Activated T-cell treated with anti-CD3 and anti-CD28 coated beads for 48 hours (primary cell): ENCODE measurements around the gene LIF.

Experiments used
- DNase-seq: peaks from one replicate; pipeline ENCODE4 v3.0.0-alpha.2; 2020; ENCODE audit warnings: low read depth

Gene LIF

DNA sequence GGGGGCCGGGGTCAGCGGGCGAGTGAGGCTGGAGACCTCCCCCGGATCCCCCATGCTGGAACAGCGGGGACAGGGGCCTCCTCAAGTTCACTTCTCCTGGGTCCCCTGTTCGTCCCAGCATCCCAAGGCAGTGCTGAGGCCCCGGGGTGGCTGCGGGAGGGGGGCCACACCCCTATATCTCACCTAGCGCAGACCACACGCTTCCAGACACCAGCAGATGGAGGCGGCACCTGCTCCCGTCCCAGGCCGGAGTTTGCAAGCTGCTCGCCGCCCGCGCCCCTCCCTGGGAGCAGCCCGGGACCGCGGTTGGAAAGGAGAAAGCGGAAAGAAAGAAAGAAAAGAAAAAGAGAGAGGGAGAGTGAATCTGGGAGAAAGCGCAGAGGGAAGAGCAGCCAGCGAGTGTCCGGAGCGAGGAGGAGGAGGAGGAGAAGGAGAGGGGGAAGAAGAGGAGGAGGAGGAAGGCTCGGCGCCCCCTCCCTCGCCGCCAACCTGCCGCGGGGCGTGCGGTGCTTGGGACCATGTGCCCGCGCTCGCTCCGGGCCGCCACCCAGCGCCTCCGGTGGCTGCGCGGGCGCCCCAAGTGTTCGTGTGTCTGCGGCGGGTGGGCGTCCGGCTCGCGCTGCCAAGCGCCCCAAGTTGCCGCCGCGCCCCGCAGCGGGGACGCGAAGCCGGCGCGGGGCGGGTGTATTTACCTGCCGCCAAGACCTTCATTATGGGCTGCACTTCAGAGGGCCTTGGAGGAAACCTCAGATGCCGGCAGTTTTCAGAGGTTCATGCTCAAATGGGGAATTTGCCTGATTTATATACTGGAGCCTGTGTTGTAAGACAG, at the start of gene LIF:
Gene LIF (minus strand): TSS at position 775 of the 829 bp plus-strand sequence. CDS start 64 bp downstream, at position 711.
- peak; percentile 64 for DNase-seq

DNA sequence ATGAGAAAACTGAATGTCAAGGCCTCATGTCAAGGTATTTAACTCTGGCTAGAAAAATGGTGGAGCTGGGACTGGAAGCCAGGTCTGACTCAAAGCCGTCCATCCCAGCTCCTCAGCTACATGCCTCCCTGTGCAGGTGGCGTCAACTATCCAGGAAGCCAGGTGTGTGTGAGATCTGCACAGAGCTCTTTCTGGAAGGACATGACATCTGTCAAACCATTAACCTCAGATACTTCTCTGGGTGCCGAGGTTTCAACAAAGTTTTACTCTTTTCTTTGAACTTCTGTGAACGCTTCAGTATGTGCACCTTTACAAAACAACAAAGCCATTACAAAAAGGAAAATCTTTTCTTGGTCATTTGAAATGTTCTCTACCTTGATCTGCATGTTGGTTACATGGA, 49.8 kb upstream of the LIF start:
- no peak for DNase-seq

DNA sequence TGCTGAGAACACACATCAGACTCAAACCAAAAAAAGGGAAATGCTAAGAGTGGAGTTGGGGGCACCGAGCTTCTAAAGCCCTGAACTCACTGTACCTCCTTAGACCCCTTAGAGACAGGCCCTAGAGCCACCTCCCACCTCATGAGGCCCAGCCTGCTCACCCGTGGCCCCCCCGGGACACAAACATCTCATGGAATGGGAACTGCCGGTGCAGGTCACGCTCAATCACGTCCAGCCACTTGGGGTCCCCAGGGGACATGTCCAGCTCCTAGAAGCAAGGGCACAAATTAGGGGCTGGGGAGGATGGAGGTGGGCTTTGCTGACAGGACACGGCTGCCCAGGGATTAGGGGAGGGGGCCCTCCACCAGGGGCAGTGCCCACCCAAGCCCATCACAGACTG, 49.0 kb upstream of the LIF start:
- no peak for DNase-seq

DNA sequence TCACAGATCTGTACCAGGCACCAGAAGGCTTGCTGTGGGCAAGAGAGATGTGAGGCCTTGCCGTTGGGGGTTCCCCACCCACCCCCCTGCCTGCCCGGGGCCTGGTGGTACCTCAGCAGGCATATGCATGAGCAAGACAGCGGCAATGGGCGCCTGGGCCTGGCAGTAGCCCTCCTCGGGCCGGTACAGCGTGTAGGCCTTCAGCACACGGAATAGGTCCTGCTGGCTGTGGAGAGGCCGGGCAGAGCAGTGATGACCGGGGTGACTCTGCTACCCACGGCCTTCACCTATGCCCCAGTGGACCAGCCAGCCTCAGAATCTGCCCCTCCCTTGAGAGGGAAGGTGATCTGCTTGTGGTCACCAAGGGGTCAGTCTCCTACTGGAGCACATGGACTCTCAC, 48.3 kb upstream of the LIF start:
- no peak for DNase-seq

DNA sequence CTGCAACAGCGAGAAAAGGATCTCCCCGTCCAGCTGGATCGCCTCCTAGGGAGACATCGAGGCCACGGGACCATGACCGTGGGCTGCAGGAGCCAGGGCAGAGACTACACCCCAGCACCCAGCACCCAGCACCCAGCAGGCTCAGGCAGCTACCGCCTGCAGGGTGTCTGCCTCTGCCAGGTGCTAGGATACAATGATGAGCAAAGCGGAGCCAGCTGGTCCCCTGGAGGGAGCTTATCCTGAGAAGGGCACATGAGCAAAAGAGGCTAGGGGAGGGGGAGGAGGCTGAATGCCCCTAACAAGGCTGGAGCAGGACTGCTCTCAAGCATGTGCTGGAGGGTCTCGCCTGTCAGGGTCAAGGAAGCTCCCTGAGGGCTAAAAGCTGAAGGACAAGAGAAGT, 47.5 kb upstream of the LIF start:
- no peak for DNase-seq

DNA sequence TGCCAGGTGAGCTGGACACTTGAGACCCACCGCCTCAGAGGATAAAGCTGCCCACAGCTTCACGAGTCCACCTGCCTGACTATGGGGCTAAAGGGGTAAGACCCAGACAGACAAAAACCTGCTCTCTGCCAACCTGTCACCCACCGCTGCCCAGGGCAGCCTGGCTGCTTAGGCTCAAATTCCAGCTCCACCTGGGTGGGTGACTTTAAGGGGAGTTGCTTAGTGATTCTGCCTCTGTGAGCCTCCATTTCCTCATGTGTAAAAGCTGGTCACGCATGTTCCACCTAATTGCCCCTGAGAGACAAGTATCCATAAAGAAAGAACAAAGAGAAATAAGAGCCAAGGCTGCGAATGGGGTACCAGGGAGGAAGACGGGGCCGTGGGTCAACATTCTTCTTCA, 46.5 kb upstream of the LIF start:
- no peak for DNase-seq

DNA sequence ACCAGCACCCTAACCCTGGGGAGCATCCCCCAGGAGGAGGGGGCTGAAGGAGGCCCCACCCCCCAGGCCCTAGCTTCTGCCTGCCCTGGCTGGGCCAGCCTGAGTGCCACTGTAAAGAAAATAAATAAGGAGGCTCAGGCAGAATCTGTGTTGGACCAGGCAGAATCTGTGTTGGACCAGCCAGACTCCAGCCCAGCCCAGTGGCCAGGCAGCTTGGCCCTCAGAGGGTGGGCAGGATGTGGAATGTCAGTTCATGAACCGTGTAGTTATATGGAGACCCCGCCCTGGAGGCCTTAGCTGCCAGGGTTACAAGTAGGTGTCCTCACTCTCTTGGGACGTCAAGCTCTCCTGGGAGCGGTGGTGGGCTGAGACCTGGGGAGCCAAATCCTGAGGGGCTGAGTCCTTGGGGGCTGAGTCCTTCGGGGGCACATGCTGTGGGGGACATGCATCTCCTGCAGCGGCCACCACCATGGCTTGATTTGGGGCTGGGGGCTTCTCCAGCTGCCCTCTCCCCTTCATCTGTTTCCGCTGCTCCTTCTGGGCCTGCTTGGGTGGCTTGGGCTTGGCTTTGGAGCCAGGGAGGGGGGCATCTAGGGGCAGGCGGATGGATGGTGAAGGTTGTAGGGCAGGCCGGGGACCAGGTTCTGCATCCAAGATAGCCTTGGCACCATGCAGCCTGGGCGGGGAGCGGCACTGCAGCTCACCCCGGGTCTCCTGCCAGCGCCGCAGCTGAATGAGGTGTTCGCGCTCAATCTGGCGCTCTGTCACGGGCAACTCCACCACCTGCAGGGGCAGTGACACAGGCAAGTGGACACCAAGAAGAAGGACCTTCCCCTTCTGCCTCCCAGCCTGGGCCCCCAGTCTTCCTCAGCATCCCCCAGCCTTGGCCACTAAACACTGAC, 45.8 kb upstream of the LIF start:
- DNase-seq, result no peak

DNA sequence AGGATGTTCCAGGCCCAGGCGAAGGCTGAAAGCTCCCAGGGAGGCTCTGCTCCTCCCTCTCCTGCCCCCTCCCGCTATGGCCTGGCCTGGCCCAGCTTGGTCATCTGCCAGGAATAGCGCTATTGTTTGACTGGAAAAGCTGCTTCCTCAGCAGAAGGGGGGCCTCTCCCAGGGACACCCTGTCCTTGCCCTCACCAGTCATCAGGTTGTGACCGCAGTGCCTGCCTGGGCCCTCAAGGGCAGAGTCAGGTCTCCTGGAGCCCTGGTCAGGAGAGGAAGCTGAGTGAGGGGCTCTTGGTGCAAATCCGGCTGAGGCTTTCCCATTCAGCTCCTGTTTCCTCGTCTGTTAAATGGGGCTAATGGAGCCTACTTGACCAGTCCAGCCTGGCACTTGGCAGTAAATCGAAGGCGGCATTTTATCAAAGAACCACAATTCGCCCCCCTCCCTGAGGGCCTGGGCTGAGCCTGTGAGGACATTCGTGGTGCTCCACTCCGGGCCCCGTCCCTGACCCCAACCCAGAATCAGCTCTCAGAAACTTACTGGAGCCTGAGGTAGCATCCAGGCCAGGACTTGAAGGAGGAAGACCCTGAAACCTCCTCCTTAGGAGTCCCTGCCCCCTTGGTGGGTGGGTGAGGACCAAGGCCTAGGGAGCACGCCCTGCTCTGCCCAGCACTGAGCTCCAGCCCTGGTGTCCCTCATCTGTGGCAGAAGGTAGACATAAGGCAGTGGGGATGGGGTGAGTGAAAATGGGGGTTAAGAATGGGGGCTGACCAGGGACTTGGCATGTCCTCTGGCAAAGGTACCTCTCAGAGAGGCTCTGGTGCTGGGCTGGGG, 44.7 kb upstream of the LIF start:
- no peak for DNase-seq

DNA sequence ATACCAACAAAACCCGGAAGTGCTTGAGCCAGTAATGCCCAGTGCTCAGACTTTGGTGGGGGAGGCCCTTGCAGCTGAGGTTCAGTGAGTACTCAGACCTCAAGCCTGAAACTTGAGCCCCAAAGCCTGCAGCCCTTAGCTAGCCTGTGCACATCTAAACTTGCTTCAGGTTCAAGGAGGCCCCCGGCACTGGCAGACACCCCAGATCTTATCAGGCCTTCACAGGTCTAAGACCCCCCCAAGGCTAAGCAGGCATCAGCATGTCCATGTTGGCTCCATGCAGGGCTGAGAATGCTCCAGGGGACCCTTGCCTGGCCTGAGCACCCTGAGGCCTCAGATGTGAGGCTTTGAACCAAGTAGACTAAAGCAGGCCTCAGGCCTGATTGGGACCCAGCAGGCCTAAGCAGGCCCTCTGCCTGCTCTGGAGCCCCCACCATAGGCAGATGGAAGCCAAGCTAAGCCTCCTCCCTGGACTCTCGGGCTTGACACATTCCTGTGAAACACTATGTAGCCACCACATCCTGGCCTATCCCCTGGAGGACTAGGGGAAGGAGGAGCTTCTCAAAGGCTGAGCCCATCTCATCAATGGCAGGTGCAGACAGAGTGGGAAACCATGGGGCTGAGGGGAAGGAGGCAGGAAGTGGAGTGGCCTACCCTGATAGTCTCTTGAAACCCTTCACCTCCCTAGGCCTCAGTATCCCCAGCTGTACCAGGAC, 43.9 kb upstream of the LIF start:
- no peak for DNase-seq

DNA sequence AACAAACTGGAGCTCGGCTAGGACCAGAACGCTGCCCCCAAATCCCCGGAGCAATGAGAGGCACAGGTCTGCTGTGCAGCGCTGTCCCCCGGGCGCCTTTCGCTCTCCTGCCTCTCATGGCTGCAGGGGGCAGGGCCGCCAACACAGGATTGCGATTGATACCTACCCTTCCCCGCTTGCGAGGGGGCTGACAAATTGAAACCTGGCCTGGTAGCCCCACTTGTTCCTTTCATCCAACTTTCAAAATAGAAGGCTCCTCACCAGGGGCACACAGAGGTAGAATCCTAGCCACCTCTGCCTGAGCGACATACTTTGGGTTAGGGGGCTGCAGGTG, 43.4 kb upstream of the LIF start:
- no peak for DNase-seq

DNA sequence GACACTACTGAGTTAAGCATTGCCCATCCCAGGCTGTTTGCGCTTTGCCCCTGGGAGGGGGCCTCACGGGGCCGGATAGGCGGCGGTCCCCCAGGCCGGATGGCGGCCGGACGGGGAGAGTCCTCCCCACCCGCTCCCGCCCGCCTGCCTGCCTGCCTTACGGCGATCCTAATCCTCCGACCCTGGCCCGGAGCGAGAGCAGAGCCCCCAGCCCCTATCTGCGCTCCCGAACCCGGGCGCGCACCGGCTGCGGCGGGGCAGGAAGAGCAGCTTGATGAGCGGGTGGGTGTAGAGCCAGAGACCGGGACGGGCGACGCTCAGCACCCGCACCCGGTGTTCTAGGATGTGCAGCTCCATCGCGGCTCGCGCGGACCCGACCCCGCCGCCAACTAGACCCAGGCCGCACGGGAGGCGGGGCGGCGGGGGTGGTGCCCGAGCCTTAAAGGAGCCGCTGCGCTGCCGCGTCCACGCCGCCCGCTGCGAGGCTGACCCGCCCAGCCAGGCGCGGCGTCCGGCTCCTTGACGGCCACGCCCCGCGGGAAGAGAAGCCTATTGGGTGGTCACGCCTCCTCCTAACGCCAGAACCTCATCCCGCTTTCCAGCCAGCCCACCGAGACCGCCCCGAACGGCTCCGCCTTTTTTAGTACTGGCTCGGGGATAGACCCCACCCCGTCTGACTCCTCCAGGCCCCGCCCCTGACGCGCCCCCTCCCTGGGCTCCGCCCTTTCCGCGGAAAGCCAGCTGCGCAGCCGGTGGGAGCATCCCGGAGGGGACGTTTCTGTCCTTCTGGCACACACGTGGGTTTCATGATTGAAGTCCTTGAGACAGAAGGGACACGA, 42.8 kb upstream of the LIF start, which contains the start of gene CASTOR1:
Gene CASTOR1 (minus strand): TSS at position 365 of the 839 bp plus-strand sequence. CDS start 8 bp downstream, at position 357.
- DNase-seq, result peak; percentile 87

DNA sequence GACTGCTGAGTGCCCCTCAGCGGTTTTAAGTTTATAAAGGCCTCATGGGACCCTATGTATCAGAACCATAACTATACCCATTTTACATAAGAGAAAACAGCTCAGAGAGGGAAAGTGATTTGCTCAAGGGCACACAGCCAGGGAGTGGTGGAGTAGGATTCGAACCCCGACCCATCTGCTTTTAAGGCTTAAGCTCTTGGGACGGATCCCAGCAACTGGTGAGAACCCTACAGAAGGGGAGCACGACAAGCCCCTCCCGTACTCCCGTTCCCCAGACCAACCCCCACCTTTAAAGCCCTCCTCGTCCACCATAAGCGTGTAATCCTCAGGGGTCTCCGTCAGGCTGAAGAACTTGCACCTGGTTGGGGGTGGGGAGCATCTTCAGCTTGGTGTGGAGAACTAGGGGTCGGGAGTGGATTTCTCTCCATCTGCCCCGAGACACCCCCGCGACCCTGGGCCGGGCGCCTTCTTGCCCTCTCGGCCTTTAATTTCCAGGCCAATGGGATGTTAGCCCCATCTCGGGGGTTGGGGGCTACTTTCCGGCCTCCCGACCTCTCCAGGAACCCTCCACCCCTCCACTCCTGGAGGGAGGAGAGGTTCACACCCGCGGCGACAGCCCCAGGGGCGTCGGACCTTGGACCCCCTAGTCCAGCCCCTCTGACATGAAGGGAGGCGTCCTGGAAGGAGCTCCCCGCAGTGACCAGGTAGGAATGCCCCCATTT, 42.0 kb upstream of the LIF start:
- no peak for DNase-seq

DNA sequence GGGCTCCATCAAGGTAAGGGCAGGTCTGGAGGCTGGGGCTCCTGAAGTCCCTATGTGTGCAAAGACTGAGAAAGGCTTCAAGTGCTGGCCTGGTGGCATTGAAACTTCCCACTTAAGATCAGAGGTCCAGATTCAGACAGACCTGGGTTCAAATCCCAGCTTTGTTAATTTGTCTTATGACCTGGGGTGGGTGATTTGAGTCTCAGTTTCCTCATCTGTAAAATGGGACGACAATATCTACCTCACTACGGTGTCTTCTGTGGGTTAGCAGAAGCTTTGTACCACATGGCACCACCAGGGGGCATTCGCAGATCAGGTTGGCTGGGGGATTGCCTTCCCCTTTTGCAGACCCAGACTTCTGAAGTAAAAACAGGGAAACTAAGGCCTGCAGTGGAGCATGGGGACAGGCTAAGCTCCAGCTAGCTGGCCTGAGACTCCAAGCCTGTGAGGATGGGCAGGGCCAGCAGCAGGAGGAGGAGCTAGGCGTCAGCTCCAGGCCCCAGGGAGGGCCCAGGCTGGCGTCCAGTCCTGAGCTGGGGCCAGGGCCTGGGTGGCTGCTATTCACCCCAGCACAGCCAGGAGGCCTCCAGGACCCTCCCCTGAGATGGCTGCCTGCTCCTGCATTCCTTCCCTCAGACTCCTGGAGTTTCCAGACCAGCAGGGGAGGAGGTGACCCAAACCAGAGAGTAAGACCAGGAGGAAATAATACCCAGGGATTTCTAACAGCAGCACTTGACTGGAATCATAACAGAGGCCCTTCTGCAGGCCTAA, 41.3 kb upstream of the LIF start:
- peak; percentile 78 for DNase-seq

DNA sequence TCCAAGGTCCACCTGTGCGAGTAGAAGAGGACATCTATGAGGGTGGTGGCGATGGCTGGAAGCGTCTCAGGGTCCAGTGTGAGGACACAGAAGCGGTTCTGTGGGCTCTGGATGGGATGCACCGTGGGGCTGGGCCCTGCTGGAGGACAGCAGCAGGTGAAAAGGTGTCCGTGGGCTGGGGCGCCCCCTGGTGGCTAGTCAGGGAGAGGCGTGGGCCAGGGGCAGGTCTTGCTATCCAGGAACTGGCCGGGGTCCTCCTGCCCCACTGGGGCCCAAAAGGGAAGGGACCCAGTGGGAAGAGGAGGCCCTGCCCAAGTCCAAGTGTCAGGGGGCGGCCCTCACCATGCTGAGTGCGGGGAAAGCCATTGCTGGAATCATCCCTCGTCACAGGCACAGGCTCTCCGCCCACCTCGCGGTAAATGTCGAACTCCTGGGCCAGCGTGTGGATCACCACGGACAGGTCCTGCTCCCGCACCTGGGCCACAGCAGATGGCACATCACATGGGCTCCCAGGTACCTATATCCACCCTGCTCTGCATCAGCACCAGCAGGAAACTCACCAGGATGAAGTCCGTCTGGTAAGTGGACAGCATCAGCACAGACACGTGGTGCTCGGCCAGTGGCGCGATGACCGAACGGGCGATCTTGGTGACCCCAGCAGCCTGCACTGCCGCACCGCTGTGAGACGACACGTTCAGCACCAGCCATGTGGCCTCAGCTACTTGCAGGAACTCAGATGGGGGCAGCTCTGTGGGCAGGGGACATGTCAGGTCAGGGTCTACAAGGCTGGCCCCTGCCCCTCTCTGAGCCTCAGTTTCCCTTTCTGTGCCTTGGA, 40.5 kb upstream of the LIF start:
- peak; percentile 84 for DNase-seq

DNA sequence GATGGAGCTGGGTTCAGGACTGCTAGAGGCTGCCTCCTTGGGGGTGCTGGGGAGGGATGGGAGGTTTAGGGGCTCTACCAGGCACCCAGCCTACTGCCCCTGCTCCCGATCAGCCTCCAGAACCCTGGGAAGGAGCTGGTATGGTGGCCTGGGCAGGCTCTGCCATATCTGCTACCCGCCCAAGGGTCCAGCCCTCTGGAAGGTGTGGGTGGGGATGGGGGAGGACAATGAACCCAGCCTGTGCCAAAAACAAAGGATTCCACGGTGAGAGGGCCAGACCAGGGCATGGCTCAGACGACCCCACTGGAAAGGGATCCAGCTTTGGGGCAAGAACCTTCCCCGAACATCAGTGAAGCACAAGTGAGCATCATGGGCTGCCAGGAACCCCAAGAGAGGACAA, 39.8 kb upstream of the LIF start:
- DNase-seq, result no peak

DNA sequence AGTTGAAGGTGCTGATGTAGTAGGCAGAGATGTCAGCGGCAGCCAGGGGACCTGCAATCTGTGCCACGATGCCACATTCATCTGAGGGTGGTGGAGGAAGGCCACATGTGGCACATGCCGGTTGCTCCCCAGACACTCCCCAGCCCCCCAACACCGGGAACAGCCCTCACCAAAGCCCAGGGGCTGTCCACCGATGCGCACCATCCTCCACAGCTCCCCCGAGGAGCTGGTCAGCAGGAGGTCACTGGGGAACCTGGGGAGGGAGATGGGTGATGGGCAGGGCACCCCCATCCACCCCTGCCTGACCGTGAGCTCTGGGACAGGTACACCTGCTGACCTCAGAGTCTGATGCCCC, 39.3 kb upstream of the LIF start:
- DNase-seq, result no peak

DNA sequence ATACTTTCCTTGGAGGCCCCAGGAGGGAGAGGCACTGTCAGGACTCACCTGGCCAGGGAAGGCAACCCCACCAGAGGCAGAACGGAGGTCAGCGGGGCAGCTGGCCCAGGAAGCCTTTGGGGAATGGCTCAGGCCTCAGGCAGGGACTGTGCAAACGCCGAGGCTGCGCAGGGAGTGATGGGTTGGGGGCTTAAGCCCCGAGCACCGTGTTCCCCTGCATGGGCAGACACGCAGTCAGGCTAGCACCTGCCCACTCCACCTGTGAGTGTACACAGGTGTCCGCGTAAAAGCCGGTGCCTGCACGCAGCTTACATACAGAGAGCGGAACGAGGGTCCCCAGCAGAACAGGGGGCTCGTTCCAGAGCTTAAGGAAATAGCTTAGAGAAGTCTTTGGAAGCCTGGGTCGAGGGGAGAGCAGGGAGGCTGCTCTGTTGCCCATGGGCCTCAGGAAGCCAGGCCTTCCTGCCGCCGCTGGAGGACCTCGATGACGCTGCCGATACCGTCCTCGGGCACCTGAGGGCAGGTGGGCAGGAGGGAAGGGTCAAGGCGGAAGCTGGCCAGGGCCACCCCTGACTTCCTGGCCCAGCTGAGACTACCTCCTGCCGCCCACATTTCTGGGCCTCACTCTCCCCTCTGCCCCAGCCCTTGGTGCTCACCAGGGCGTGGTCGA, 38.8 kb upstream of the LIF start:
- no peak for DNase-seq

DNA sequence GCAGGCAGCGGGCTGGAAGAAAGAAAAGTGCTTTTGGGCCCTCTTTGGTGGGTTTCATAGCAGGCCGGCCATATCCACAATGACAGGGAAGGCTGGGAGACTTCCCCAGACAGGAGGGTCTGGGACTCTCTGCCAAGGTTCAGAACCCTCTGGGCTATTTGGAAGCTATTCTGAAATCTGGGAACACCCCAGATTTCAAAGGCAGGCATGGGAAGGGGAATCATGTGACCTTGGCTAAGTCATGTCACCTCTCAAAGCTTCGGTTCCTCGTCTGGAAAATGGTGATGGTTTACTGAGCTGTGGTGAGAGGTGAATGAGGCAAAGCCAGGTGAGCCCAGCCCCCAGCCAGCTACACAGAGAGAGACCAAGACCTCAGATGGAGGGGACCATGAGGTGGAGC, 38.1 kb upstream of the LIF start:
- DNase-seq, result no peak
